Measurements from ENCODE around the gene RPEL1. TPM values are rescaled to one million over a fixed set of nuclear protein-coding genes. Genes with fewer than 3 reads are reported as not detected.

Gene RPEL1
- polyA plus RNA-seq, 2 of the 4 experiments (the other 2 are of a cell fraction): 0.12 to 0.13 TPM

GRCh38 chr10:103232772-103233488, 12.8 kb upstream of the RPEL1 start:
- POLR2A ChIA-PET: interaction anchor here (1.0 to 1.1 kb wide), 2 partner anchors 8 to 40 kb away, joined by 5 read pairs; partner anchors contain the start of gene NT5C2
- peaks cover 63% of the 10 kb centered on the region for H3K4me1 ChIP-seq
- DNase-seq (ENCODE audit: low read depth in 1 of 2, low spot score in 1 of 2): peak in 1 of 2 experiments; percentile 79

GRCh38 chr10:103235775-103236174, 9.9 kb upstream of the RPEL1 start:
- H3K4me1 ChIP-seq: peaks cover 67% of the 10 kb centered on the region
- whole genome bisulfite sequencing (ENCODE audit: missing lambda C conversion rate): 93% methylated on average over 2 of the region's 2 CpGs
- POLR2A ChIA-PET: no interaction called here
- no peak for ATAC-seq
- DNase-seq (ENCODE audit: low read depth in 1 of 2, low spot score in 1 of 2): no peak
- no peak for TF ChIP-seq E2F6 (IDR thresholded peaks at IDR 0.05; ENCODE audit: borderline replicate concordance, low read depth)
- TF ChIP-seq CEBPB (IDR thresholded peaks at IDR 0.05): peak in 1 of 2 experiments; percentile 17; a peak in 1 of 4 replicates
- CTCF ChIA-PET: interaction anchor here (1.0 to 2.3 kb wide), 5 partner anchors 9 to 187 kb away, joined by 3 to 11 read pairs (median 3); partner anchors contain the start of genes INA and NT5C2
- H3K27ac ChIP-seq: peak overlapping the region; percentile 56 to 96
- H3K9me3 ChIP-seq: no peaks in the 10 kb centered on the region
- H3K4me3 ChIP-seq: no peak overlapping the region
- no peak for FAIRE-seq
- no peak overlapping the region for H3K4me2 ChIP-seq

More at GRCh38 chr10:103232772-103233488, 12.8 kb upstream of the RPEL1 start:
- H3K27ac ChIP-seq: peak overlapping the region; percentile 93 to 96
- CTCF ChIA-PET: interaction anchor here (1.0 to 3.8 kb wide), 6 partner anchors 8 to 42 kb away, joined by 3 to 29 read pairs (median 4); partner anchors contain the start of gene NT5C2
- TF ChIP-seq MAFK (IDR thresholded peaks at IDR 0.05; ENCODE audit: partially characterized antibody) (no peak), EP300 (IDR thresholded peaks at IDR 0.05) (peak in 1 of 2 experiments; percentile 58; a peak in 1 of 5 replicates), JUN (IDR thresholded peaks at IDR 0.05) (peak; percentile 48 to 70; a peak in 2 of 5 replicates), CEBPB (IDR thresholded peaks at IDR 0.05) (peak; percentile 25 to 60; a peak in 2 of 4 replicates), JUNB (IDR thresholded peaks at IDR 0.05) (peak; percentile 58; the same call in 1 of the 2 replicates), GATA3 (IDR thresholded peaks at IDR 0.05; ENCODE audit: borderline replicate concordance) (peak; percentile 34; the same call in 1 of the 2 replicates), FOSL2 (IDR thresholded peaks at IDR 0.05) (peak; percentile 61; the same call in 1 of the 2 replicates), FOSL2 (CRISPR knock-in tag; IDR thresholded peaks at IDR 0.05) (peak; percentile 90), KDM5A (IDR thresholded peaks at IDR 0.05) (no peak), TP53 (CRISPR knock-in tag; IDR thresholded peaks at IDR 0.05) (no peak)
- TF ChIP-seq, protein P1, sequence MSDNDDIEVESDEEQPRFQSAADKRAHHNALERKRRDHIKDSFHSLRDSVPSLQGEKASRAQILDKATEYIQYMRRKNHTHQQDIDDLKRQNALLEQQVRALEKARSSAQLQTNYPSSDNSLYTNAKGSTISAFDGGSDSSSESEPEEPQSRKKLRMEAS (IDR thresholded peaks at IDR 0.05): peak; percentile 18; the same call in 1 of the 2 replicates
- FAIRE-seq (no peak), ATAC-seq (peak in 1 of 2 experiments; percentile 28; a peak in 2 of 6 replicates)
- H3K9me3 ChIP-seq: no peaks in the 10 kb centered on the region
- H3K4me3 ChIP-seq: no peak overlapping the region
- H3K4me2 ChIP-seq: peak overlapping the region; percentile 65
- WGBS (ENCODE audit: missing lambda C conversion rate): 26% methylated on average over 7 of the region's 7 CpGs

DNA sequence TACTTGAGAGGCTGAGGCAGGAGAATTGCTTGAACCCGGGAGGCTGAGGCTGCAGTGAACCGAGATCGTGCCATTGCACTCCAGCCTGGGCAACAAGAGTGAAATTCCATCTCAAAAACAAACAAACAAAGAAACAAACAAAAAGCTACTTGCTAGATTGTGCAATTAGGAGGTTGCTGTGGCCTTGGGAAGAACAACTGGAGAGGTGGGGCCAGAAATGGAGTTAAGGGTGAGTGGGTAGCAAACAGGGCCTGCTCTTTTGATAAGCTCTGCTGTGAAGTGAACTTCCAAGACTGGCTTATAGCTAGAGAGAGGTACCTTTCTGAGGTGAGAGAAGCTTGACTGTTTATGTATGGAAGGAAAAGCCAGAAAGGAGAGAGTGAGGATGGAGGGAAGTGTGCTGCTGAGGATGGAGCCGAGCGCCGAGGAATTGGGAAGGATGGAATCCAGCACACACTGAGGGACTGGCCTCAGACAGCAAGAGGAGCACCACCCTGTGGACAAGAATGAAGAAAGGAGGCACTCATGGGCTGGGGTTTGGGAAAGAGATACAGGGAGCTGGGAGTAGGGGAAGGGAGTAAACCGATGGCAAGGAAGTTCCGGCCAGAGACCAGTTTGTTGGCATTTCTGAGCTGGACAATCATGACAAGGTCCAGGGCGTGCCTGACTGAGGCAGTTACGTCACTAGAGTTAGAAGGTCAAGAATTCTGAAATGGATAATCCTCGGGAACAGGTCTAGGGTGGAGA, 7.0 kb upstream of the RPEL1 start:
- ChIA-PET POLR2A (interaction anchor here (0.7 to 2.9 kb wide), 6 partner anchors 8 to 370 kb away, joined by 3 to 30 read pairs (median 4); partner anchors contain the start of genes AS3MT, CNNM2, INA and NT5C2), CTCF (interaction anchor here (0.6 to 4.9 kb wide), 39 partner anchors 9 to 158 kb away, joined by 3 to 41 read pairs (median 4); partner anchors contain the start of gene NT5C2)
- 13% methylated on average over 11 of the region's 11 CpGs for WGBS (ENCODE audit: missing lambda C conversion rate)
- Histone ChIP-seq H3K4me3 (no peak overlapping the region), H3K27ac (peak overlapping the region; percentile 96 to 100), H3K4me1 (peaks cover 61% of the 10 kb centered on the region), H3K4me2 (peak overlapping the region; percentile 65), H3K9me3 (no peaks in the 10 kb centered on the region)
- ATAC-seq (peak; percentile 62 to 83), DNase-seq (ENCODE audit: low read depth in 1 of 2, low spot score in 1 of 2) (peak; percentile 59 to 98), FAIRE-seq (peak; percentile 32)
- TF ChIP-seq JUN (IDR thresholded peaks at IDR 0.05): peak in 1 of 2 experiments; percentile 63; a peak in 2 of 5 replicates
- TF ChIP-seq FOSL2 (IDR thresholded peaks at IDR 0.05): no peak
- peak; percentile 8; the same call in 1 of the 2 replicates for TF ChIP-seq FOSL2 (CRISPR knock-in tag; IDR thresholded peaks at IDR 0.05)
- TF ChIP-seq HOXB13 (CRISPR knock-in tag; IDR thresholded peaks at IDR 0.05; ENCODE audit: low read depth): peak; percentile 65; the same call in 1 of the 2 replicates
- TF ChIP-seq GATA3 (IDR thresholded peaks at IDR 0.05; ENCODE audit: borderline replicate concordance): no peak; the same call in 1 of the 2 replicates
- no peak for TF ChIP-seq RNF2 (IDR thresholded peaks at IDR 0.05; ENCODE audit: borderline replicate concordance, low read depth)
- 0 out of 2 replicates have a peak, but pooled peaks have one; percentile 23 for TF ChIP-seq RARB (CRISPR knock-in tag; IDR thresholded peaks at IDR 0.05)
- peak; percentile 54; the same call in 1 of the 2 replicates for TF ChIP-seq HOXB5 (CRISPR knock-in tag; IDR thresholded peaks at IDR 0.05)
- TF ChIP-seq MYC (IDR thresholded peaks at IDR 0.05; ENCODE audit: borderline replicate concordance, low read length): peak; percentile 22; the same call in 1 of the 2 replicates
- TF ChIP-seq EHMT2 (IDR thresholded peaks at IDR 0.05; ENCODE audit: low read depth): no peak
- no peak for TF ChIP-seq RCOR1 (IDR thresholded peaks at IDR 0.05; ENCODE audit: low read depth, low read length)
- peak; percentile 83 for TF ChIP-seq SMC3 (IDR thresholded peaks at IDR 0.05)
- TF ChIP-seq ZNF302 (CRISPR knock-in tag; IDR thresholded peaks at IDR 0.05): peak; percentile 75; the same call in 1 of the 2 replicates
- TF ChIP-seq, protein P1 (IDR thresholded peaks at IDR 0.05): peak; percentile 70
- TF ChIP-seq RAD21 (conservative IDR thresholded peaks at IDR 0.05 in 1 of 2, IDR thresholded peaks at IDR 0.05 in 1 of 2): peak; percentile 76 to 84
- TF ChIP-seq, protein P2, sequence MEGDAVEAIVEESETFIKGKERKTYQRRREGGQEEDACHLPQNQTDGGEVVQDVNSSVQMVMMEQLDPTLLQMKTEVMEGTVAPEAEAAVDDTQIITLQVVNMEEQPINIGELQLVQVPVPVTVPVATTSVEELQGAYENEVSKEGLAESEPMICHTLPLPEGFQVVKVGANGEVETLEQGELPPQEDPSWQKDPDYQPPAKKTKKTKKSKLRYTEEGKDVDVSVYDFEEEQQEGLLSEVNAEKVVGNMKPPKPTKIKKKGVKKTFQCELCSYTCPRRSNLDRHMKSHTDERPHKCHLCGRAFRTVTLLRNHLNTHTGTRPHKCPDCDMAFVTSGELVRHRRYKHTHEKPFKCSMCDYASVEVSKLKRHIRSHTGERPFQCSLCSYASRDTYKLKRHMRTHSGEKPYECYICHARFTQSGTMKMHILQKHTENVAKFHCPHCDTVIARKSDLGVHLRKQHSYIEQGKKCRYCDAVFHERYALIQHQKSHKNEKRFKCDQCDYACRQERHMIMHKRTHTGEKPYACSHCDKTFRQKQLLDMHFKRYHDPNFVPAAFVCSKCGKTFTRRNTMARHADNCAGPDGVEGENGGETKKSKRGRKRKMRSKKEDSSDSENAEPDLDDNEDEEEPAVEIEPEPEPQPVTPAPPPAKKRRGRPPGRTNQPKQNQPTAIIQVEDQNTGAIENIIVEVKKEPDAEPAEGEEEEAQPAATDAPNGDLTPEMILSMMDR (IDR thresholded peaks at IDR 0.05): peak; percentile 63
- TF ChIP-seq TFCP2L1 (CRISPR knock-in tag; IDR thresholded peaks at IDR 0.05): no peak
- peak; percentile 36 to 84; a peak in 3 of 4 replicates for TF ChIP-seq CEBPB (IDR thresholded peaks at IDR 0.05)
- TF ChIP-seq, protein P3, sequence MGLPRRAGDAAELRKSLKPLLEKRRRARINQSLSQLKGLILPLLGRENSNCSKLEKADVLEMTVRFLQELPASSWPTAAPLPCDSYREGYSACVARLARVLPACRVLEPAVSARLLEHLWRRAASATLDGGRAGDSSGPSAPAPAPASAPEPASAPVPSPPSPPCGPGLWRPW (IDR thresholded peaks at IDR 0.05): no peak
